ENCODE results near the gene ACYP1.

Gene ACYP1

GRCh38 chr14:75053396-75054291 is 10.2 kb downstream of the ACYP1 start:
- in situ Hi-C loops (cut with MboI; ENCODE audit: low pct_unique_long_range_greater_than_20kb, low sequenced_read_pairs, unreplicated experiment) = no loop called here
- TF ChIP-seq CTCF (IDR thresholded peaks at IDR 0.05; ENCODE audit: extremely low read depth, insufficient read depth, missing control alignments) = no peak
- no peak for DNase-seq (ENCODE audit: low spot score)

GRCh38 chr14:75051556-75051899 is 12.3 kb downstream of the ACYP1 start:
- in situ Hi-C loops (cut with MboI; ENCODE audit: low pct_unique_long_range_greater_than_20kb, low sequenced_read_pairs, unreplicated experiment) = no loop called here
- DNase-seq (ENCODE audit: low spot score) = no peak

GRCh38 chr14:75050852-75051555 is 12.8 kb downstream of the ACYP1 start, which contains the start of gene MLH3:
Gene MLH3 (minus strand): TSS chr14:75051467. CDS start chr14:75049655, 1,812 bp downstream.
- in situ Hi-C loops (cut with MboI; ENCODE audit: low pct_unique_long_range_greater_than_20kb, low sequenced_read_pairs, unreplicated experiment) = no loop called here
- TF ChIP-seq CTCF (IDR thresholded peaks at IDR 0.05; ENCODE audit: extremely low read depth, insufficient read depth, missing control alignments) = no peak
- DNase-seq (ENCODE audit: low spot score) = peak; percentile 91

More at GRCh38 chr14:75051556-75051899, 12.3 kb downstream of the ACYP1 start:
- no peak for TF ChIP-seq CTCF (IDR thresholded peaks at IDR 0.05; ENCODE audit: extremely low read depth, insufficient read depth, missing control alignments)

GRCh38 chr14:75049731-75050201 is 14.1 kb downstream of the ACYP1 start:
- DNase-seq (ENCODE audit: low spot score) = no peak
- no peak for TF ChIP-seq CTCF (IDR thresholded peaks at IDR 0.05; ENCODE audit: extremely low read depth, insufficient read depth, missing control alignments)
- in situ Hi-C loops (cut with MboI; ENCODE audit: low pct_unique_long_range_greater_than_20kb, low sequenced_read_pairs, unreplicated experiment) = no loop called here

- no peak for TF ChIP-seq CTCF (IDR thresholded peaks at IDR 0.05; ENCODE audit: extremely low read depth, insufficient read depth, missing control alignments)
- in situ Hi-C loops (cut with MboI; ENCODE audit: low pct_unique_long_range_greater_than_20kb, low sequenced_read_pairs, unreplicated experiment) = no loop called here
- DNase-seq (ENCODE audit: low spot score) = no peak
Observed at GRCh38 chr14:75049136-75049535, 14.7 kb downstream of the ACYP1 start.

GRCh38 chr14:75048101-75048500 is 15.7 kb downstream of the ACYP1 start:
- DNase-seq (ENCODE audit: low spot score) = no peak
- in situ Hi-C loops (cut with MboI; ENCODE audit: low pct_unique_long_range_greater_than_20kb, low sequenced_read_pairs, unreplicated experiment) = no loop called here
- TF ChIP-seq CTCF (IDR thresholded peaks at IDR 0.05; ENCODE audit: extremely low read depth, insufficient read depth, missing control alignments) = no peak
